Astrocyte (in vitro differentiated cells and primary cell): ENCODE data around the gene VN1R5. TPM values are rescaled to one million over a fixed set of nuclear protein-coding genes. Genes with fewer than 3 reads are reported as not detected.

Source experiments
- DNase-seq: peaks from one replicate; pipeline ENCODE4 v3.0.0-alpha.2; 2010; ENCODE audit warnings: low read depth
- FAIRE-seq: peaks from 2 replicates; lab custom pipeline; 2011; peaks lifted over from hg19 to GRCh38; lab: Jason Lieb, UNC
- H2AFZ ChIP-seq: 2 replicates; pipeline ENCODE4 v1.6.0; 2012; ENCODE audit warnings: low read depth, low read length, inconsistent platforms
- H3K27ac ChIP-seq: 2 replicates; pipeline ENCODE4 v1.5.1; 2011; ENCODE audit warnings: low read depth, low read length, inconsistent platforms
- H3K27me3 ChIP-seq: 2 replicates; pipeline ENCODE4 v1.6.0; 2011; ENCODE audit warnings: low read length, inconsistent platforms; ENCODE audit not compliant: insufficient read depth
- H3K36me3 ChIP-seq: 2 replicates; pipeline ENCODE4 v1.5.1; 2011; ENCODE audit warnings: low read length, inconsistent platforms; ENCODE audit not compliant: insufficient read depth
- H3K4me1 ChIP-seq: 2 replicates; pipeline ENCODE4 v1.5.1; 2011; ENCODE audit warnings: low read length, inconsistent platforms; ENCODE audit not compliant: insufficient read depth
- H3K4me2 ChIP-seq: 2 replicates; pipeline ENCODE4 v1.6.0; 2012; ENCODE audit warnings: low read length, inconsistent platforms
- H3K4me3 ChIP-seq: 2 replicates; pipeline ENCODE4 v1.5.1; 2011; ENCODE audit warnings: low read depth, mild to moderate bottlenecking, low read length, inconsistent platforms; ENCODE audit not compliant: insufficient read depth
- H3K79me2 ChIP-seq: 2 replicates; pipeline ENCODE4 v1.6.0; 2012; ENCODE audit warnings: mild to moderate bottlenecking, low read length, inconsistent platforms; ENCODE audit not compliant: insufficient read depth
- H3K9ac ChIP-seq: 2 replicates; pipeline ENCODE4 v1.6.0; 2012; ENCODE audit warnings: mild to moderate bottlenecking, low read length, inconsistent platforms
- H3K9me3 ChIP-seq: 2 replicates; pipeline ENCODE4 v1.5.1; 2012; ENCODE audit warnings: low read depth, mild to moderate bottlenecking, low read length, inconsistent platforms; ENCODE audit not compliant: insufficient read depth
- H4K20me1 ChIP-seq: 2 replicates; pipeline ENCODE4 v1.6.0; 2012; ENCODE audit warnings: low read length, inconsistent platforms; ENCODE audit not compliant: insufficient read depth
- H3K27ac Mint-ChIP-seq: one replicate; pipeline ENCODE4 v1.8.0; 2021; ENCODE audit warnings: mild to moderate bottlenecking, mixed read lengths; ENCODE audit not compliant: unreplicated experiment
- H3K27me3 Mint-ChIP-seq: one replicate; pipeline ENCODE4 v1.8.0; 2021; ENCODE audit warnings: low read depth, mixed read lengths; ENCODE audit not compliant: unreplicated experiment
- H3K36me3 Mint-ChIP-seq: one replicate; pipeline ENCODE4 v1.8.0; 2021; ENCODE audit warnings: low read depth, mixed read lengths; ENCODE audit not compliant: unreplicated experiment
- H3K4me1 Mint-ChIP-seq: one replicate; pipeline ENCODE4 v1.8.0; 2021; ENCODE audit warnings: low read depth, mixed read lengths; ENCODE audit not compliant: unreplicated experiment
- H3K4me3 Mint-ChIP-seq: one replicate; pipeline ENCODE4 v1.8.0; 2021; ENCODE audit warnings: mild to moderate bottlenecking, moderate library complexity, mixed read lengths; ENCODE audit not compliant: unreplicated experiment
- H3K9me3 Mint-ChIP-seq: one replicate; pipeline ENCODE4 v1.8.0; 2021; ENCODE audit warnings: mild to moderate bottlenecking, mixed read lengths; ENCODE audit not compliant: unreplicated experiment
- CTCF ChIP-seq: IDR thresholded peaks from 2 replicates; pipeline ENCODE4 v1.5.1; 2011; ENCODE audit warnings: low read depth, mild to moderate bottlenecking, inconsistent platforms, low read length, moderate library complexity; ENCODE audit not compliant: insufficient read depth
- EZH2 ChIP-seq: IDR thresholded peaks from 2 replicates; pipeline ENCODE4 v1.6.1; 2012; ENCODE audit warnings: mild to moderate bottlenecking, low read length, inconsistent platforms; ENCODE audit not compliant: insufficient read depth
- total RNA-seq: library from RNA; stranded (reverse); gene quantifications from 2 replicates; pipeline ENCODE4 v1.2.1, GENCODE V29; 2021

The VN1R5 gene
- total RNA-seq, 1 donor from 2014 or later, result not detected

- Histone ChIP-seq H3K4me3 (peak overlapping the region; percentile 86), H3K36me3 (peaks cover 3% of the 10 kb centered on the region), H4K20me1 (peaks cover 23% of the 10 kb centered on the region), H3K9ac (peak overlapping the region; percentile 85), H3K4me2 (peak overlapping the region; percentile 92), H2AFZ (peak overlapping the region; percentile 90), H3K4me1 (peaks cover 9% of the 10 kb centered on the region), H3K27ac (peak overlapping the region; percentile 68), H3K27me3 (no peaks in the 10 kb centered on the region), H3K79me2 (peaks cover 52% of the 10 kb centered on the region), H3K9me3 (peaks cover 4% of the 10 kb centered on the region)
- H3K27ac Mint-ChIP-seq, result peak overlapping the region; percentile 81
- DNase-seq (peak; percentile 75), FAIRE-seq (no peak)
- H3K36me3 Mint-ChIP-seq, result peaks cover 13% of the 10 kb centered on the region
- TF ChIP-seq CTCF (no peak), EZH2 (no peak)
- peak overlapping the region; percentile 89 for H3K4me3 Mint-ChIP-seq
- no peaks in the 10 kb centered on the region for H3K9me3 Mint-ChIP-seq
- H3K4me1 Mint-ChIP-seq, result peaks cover 20% of the 10 kb centered on the region
- H3K27me3 Mint-ChIP-seq, result no peaks in the 10 kb centered on the region
These were observed 45.3 kb upstream of the VN1R5 start for GRCh38 chr1:247210376-247211117.

- Mint-ChIP-seq H3K9me3 (no peaks in the 10 kb centered on the region), H3K4me1 (peaks cover 20% of the 10 kb centered on the region), H3K4me3 (peak overlapping the region; percentile 60), H3K27ac (no peak overlapping the region), H3K27me3 (no peaks in the 10 kb centered on the region), H3K36me3 (peaks cover 9% of the 10 kb centered on the region)
- no peak overlapping the region for H3K4me3 ChIP-seq
- H4K20me1 ChIP-seq, result peaks cover 23% of the 10 kb centered on the region
- no peak overlapping the region for H3K9ac ChIP-seq
- peaks cover 44% of the 10 kb centered on the region for H3K79me2 ChIP-seq
- FAIRE-seq (no peak), DNase-seq (no peak)
- no peak overlapping the region for H3K4me2 ChIP-seq
- H3K9me3 ChIP-seq, result peaks cover under 1% of the 10 kb centered on the region
- H3K27ac ChIP-seq, result no peak overlapping the region
- no peak overlapping the region for H2AFZ ChIP-seq
- TF ChIP-seq EZH2 (no peak), CTCF (no peak)
- H3K4me1 ChIP-seq, result peaks cover 9% of the 10 kb centered on the region
- H3K27me3 ChIP-seq, result no peaks in the 10 kb centered on the region
- H3K36me3 ChIP-seq, result no peaks in the 10 kb centered on the region
These were observed 44.5 kb upstream of the VN1R5 start for GRCh38 chr1:247211339-247211738.

GRCh38 chr1:247212012-247212411, 43.9 kb upstream of the VN1R5 start:
- Histone ChIP-seq H3K36me3 (no peaks in the 10 kb centered on the region), H4K20me1 (peaks cover 23% of the 10 kb centered on the region), H2AFZ (no peak overlapping the region), H3K9me3 (no peaks in the 10 kb centered on the region), H3K9ac (no peak overlapping the region), H3K27ac (no peak overlapping the region), H3K4me2 (no peak overlapping the region), H3K4me1 (peaks cover 9% of the 10 kb centered on the region), H3K27me3 (no peaks in the 10 kb centered on the region), H3K4me3 (no peak overlapping the region), H3K79me2 (peaks cover 37% of the 10 kb centered on the region)
- FAIRE-seq, result no peak
- Mint-ChIP-seq H3K36me3 (peaks cover 6% of the 10 kb centered on the region), H3K4me3 (no peak overlapping the region), H3K4me1 (peaks cover 20% of the 10 kb centered on the region), H3K9me3 (no peaks in the 10 kb centered on the region), H3K27me3 (no peaks in the 10 kb centered on the region), H3K27ac (no peak overlapping the region)
- TF ChIP-seq CTCF (no peak), EZH2 (no peak)
- DNase-seq, result no peak
